Measurements from ENCODE around the gene TASL.
"Not testable (repeated sequence)": the region's sequence is repeated elsewhere in the genome, so short reads cannot be mapped to it uniquely, and the experiment has no call there.

Gene TASL

GRCh38 chrX:30576881-30577280 is 685 bp downstream of the TASL start:
- DNase-seq: no peak

- DNase-seq: no peak
These were observed 4.4 kb downstream of the TASL start for GRCh38 chrX:30573125-30573524.

DNA sequence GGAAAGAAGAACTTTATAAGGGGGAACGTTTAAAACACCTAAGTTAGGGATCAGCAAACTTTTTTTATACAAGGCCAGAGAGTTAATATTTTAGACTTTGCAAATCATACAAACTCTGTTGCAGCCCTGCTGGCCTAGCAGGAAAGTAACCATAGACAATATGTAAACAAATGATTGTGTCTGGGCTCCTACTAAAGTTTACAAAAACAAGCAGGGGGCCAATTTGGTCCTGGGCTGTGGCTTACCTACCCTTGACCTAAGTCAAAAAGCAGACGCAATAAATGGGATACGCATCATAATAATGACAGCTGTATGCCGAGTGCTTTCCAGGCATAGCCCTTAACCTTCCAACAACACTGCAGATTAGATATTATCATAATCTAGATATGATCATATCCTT is 4.9 kb downstream of the TASL start:
- DNase-seq: no peak

- no peak for DNase-seq
These were observed 5.6 kb downstream of the TASL start for GRCh38 chrX:30572004-30572403.

DNA sequence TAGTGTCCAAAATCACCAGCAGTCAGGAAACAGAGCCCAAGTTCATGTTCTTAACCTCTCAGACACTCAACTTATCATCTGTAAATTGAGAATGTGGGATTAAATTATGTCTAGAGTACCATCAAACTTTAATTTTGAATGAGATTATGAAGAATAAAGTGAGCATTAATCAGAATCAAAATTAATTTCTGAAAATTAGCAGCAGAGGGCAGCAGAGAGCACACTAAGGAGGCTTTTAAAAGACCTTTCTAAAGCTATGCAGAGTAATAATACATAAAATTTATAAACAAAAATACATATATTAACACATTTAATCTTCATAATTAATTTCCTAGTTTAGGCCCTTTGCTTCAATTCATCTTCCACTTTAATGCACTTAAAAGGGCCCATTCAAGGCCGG is 7.1 kb downstream of the TASL start:
- no peak for DNase-seq

DNA sequence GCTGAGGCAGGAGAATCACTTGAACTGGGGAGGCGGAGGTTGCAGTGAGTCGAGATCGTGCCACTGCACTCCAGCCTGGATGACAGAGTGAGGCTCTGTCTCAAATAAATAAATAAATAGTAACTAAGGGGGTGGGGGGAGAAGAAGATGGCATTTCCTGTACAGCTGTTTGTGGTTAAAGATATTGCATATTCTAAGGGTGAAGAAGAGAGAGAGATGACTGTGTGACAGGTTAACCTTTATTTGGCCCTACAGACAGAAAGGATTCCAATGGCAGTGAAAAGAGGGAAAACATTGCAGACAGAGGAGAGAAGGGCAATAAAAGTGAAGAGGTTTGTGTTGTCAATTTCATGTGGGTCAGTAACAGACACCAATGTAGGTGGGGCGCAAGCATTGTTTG is 9.4 kb downstream of the TASL start:
- no peak for DNase-seq

GRCh38 chrX:30563070-30563469 is 14.5 kb downstream of the TASL start:
- DNase-seq: not testable (repeated sequence)

- no peak for DNase-seq
These were observed 16.4 kb downstream of the TASL start for GRCh38 chrX:30561191-30561590.

DNA sequence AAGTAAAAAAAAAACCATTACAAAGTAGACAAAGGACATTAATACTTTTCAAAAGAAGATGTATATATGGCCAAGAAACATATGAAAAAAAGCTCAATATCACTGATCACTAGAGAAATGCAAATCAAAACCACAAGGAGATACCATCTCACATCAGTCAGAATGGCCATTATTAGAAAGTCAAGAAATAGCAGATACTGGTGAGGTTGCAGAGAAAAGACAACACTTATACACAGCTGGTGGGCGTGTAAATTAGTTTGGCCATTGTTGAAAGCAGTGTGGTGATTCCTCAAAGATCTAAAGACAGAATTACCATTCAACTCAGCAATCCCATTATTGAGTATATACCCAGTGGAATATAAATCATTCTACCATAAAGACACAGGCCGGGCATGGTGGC is 39.3 kb downstream of the TASL start:
- DNase-seq: no peak

GRCh38 chrX:30533835-30534234 is 43.7 kb downstream of the TASL start:
- no peak for DNase-seq

DNA sequence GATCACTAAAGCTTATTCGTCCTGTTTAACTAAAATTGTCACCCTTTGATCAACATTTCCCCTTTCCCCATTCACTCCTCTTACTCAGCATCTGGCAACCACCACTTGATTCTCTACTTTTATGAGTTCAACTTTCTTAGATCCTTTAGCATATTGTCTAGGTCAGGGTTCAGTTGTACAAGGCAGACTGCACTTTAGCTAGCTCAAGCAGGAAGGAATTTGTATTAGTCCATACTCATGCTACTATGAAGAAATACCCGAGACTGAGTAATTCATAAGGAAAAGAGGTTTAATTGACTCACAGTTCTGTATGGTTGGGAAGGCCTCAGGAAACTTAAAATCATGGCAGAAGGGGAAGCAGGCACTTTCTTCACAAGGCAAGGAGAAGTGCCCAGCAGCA is 44.3 kb downstream of the TASL start:
- DNase-seq: no peak

DNA sequence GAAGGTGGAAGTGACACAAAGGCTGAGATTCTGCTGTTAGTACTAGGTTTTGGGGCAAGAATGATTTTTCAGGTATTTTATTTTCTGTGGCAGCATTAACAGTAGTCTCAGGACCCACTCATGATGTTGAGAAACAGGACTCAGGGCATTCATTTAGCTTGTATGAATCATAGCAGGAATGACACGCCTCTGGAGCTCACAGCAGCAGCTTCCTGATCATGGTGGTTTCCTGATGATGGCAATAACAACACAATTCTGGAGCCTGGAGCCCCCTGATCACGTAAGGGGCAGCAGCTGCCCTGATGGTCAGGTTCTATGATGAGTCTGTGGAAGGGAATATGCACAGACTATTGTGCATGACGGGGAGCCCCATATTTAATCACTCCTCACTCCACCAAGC is 47.0 kb downstream of the TASL start:
- DNase-seq: no peak

DNA sequence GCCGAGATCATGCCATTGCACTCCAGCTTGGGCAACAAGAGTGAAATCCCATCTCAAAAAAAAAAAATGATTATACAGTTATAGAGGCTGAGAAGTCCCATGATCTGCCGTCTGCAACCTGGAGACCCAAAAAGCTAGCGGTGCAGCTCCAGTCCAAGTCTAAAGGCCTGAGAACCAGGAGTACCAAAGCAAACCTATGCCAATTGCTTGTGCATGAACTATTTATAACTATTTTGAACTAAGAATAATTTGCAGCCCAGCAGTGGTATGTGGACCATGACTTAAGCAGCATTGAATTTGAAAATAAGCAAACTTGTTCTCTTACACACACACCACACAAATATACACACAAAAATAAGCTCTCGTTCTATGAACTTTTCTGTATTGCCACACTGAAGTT is 51.8 kb downstream of the TASL start:
- DNase-seq: no peak

GRCh38 chrX:30521440-30522182 is 56.0 kb downstream of the TASL start:
- DNase-seq: no peak

- no peak for DNase-seq
These were observed 64.3 kb downstream of the TASL start for GRCh38 chrX:30513284-30513683.

All from effector CD8-positive, alpha-beta T cell (primary cell).